ES-I3 (cell line): ENCODE data around the gene TIMM10.
"Not testable (repeated sequence)": the region's sequence is repeated elsewhere in the genome, so short reads cannot be mapped to it uniquely, and the experiment has no call there.

Experiments
- H3K36me3 ChIP-seq: 2 replicates; pipeline ENCODE4 v1.6.1; 2013; ENCODE audit warnings: mild to moderate bottlenecking, low read length, control low read depth, moderate library complexity; ENCODE audit not compliant: insufficient read depth
- H3K4me1 ChIP-seq: 2 replicates; pipeline ENCODE4 v1.6.1; 2013; ENCODE audit warnings: mild to moderate bottlenecking, control low read depth, low read length; ENCODE audit not compliant: insufficient read depth
- H3K9ac ChIP-seq: 2 replicates; pipeline ENCODE4 v1.6.1; 2013; ENCODE audit warnings: low read depth, mild to moderate bottlenecking, low read length, moderate library complexity
- H3K9me3 ChIP-seq: 2 replicates; pipeline ENCODE4 v1.6.1; 2013; ENCODE audit warnings: mild to moderate bottlenecking, low read length, moderate library complexity; ENCODE audit not compliant: control insufficient read depth, insufficient read depth

TIMM10 gene

GRCh38 chr11:57549983-57550382 is 19.4 kb upstream of the TIMM10 start:
- H3K36me3 ChIP-seq: no peaks in the 10 kb centered on the region; the same call in 1 of the 2 replicates
- no peaks in the 10 kb centered on the region for H3K9me3 ChIP-seq
- peaks cover 7% of the 10 kb centered on the region; the same call in 1 of the 2 replicates for H3K4me1 ChIP-seq
- H3K9ac ChIP-seq: no peak overlapping the region

- Histone ChIP-seq H3K4me1 (peaks cover 17% of the 10 kb centered on the region), H3K9ac (no peak overlapping the region), H3K36me3 (no peaks in the 10 kb centered on the region; the same call in 1 of the 2 replicates), H3K9me3 (no peaks in the 10 kb centered on the region)
Measured at GRCh38 chr11:57547854-57548377, 17.4 kb upstream of the TIMM10 start.

GRCh38 chr11:57546869-57547475 is 16.4 kb upstream of the TIMM10 start:
- Histone ChIP-seq H3K36me3 (no peaks in the 10 kb centered on the region), H3K9me3 (no peaks in the 10 kb centered on the region), H3K9ac (no peak overlapping the region), H3K4me1 (peaks cover 20% of the 10 kb centered on the region)

DNA sequence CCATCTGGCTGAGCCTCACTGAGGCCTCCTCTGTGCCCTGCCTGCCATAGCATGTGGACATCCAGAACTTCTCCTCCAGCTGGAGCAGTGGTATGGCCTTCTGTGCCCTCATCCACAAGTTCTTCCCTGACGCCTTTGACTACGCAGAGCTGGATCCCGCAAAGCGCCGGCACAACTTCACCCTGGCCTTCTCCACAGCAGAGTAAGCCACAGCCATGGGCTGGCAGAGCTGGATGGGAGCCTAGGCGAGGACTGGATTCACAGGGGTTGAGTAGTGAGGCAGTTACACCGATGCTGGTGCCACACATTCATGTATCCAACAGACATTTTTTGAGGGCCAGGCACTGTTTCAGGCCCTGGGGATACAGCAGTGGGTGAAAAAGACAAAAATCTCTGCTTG is 15.9 kb upstream of the TIMM10 start:
- H3K9me3 ChIP-seq: no peaks in the 10 kb centered on the region
- H3K4me1 ChIP-seq: peaks cover 20% of the 10 kb centered on the region
- no peak overlapping the region for H3K9ac ChIP-seq
- no peaks in the 10 kb centered on the region for H3K36me3 ChIP-seq

GRCh38 chr11:57545883-57546282 is 15.3 kb upstream of the TIMM10 start:
- Histone ChIP-seq H3K9ac (no peak overlapping the region), H3K9me3 (no peaks in the 10 kb centered on the region), H3K4me1 (peaks cover 20% of the 10 kb centered on the region), H3K36me3 (no peaks in the 10 kb centered on the region)

DNA sequence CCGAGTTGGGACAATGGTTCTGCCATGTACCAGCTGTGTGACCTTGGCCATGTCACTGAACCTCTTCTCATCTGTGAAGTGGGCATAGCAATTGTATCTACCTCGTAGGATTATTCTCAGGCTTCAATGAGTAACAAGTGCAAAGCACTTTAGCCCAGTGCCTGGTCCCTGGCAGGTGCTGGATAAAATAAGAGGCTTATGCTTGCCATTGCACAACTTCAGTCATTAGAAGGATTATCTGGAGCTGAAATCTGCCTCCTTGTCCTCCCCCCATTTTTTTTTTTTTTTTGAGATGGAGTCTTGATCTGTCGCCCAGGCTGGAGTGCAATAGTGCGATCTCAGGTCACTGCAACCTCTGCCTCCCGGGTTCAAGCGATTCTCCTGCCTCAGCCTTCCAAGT is 14.0 kb upstream of the TIMM10 start:
- Histone ChIP-seq H3K9me3 (no peaks in the 10 kb centered on the region), H3K4me1 (peaks cover 20% of the 10 kb centered on the region), H3K9ac (no peak overlapping the region), H3K36me3 (no peaks in the 10 kb centered on the region)

DNA sequence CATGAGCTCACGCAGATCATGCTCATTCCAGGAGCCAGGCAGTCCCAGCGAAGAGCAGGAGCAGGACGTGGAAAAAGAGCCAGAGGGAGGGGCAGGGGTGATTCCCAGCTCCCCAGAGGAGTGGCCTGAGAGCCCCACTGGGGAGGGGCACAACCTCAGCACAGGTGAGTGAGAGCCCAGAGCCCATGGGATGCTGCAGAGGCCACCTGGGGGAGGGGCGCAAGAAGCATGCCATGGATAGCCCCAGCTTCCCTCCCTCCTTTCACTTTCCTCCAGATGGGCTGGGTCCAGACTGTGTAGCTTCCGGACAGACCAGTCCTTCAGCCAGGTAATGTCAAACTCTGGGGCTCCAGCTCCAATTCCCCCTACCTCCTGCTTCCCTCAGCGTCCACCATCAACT is 13.0 kb upstream of the TIMM10 start:
- Histone ChIP-seq H3K9me3 (no peaks in the 10 kb centered on the region), H3K4me1 (peaks cover 20% of the 10 kb centered on the region), H3K9ac (no peak overlapping the region), H3K36me3 (no peaks in the 10 kb centered on the region)

- H3K4me1 ChIP-seq: peaks cover 19% of the 10 kb centered on the region
- no peaks in the 10 kb centered on the region for H3K36me3 ChIP-seq
- H3K9me3 ChIP-seq: no peaks in the 10 kb centered on the region
- no peak overlapping the region for H3K9ac ChIP-seq
Measured at GRCh38 chr11:57542582-57542981, 12.0 kb upstream of the TIMM10 start.

DNA sequence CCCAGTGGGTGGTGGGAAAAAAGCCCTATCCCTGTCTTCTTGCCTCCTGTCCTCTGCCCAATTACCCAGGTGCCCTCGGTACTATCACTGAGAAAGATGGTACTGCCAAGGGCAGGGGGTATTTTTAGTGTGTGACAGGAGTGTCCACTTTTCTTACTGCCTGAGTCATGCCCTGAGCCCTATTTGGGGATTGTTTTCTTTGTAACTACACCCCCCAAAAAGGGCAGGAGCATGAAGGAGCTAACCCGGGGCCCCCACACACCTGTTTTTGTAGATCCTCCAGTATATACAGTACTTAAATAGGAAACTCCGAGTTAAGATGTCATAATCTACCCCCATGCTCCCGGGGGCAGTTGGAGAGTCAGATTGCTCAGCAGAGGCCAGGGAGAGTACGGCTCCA is 10.6 kb upstream of the TIMM10 start:
- H3K9ac ChIP-seq: no peak overlapping the region
- H3K4me1 ChIP-seq: peaks cover 20% of the 10 kb centered on the region
- H3K36me3 ChIP-seq: no peaks in the 10 kb centered on the region
- no peaks in the 10 kb centered on the region for H3K9me3 ChIP-seq

DNA sequence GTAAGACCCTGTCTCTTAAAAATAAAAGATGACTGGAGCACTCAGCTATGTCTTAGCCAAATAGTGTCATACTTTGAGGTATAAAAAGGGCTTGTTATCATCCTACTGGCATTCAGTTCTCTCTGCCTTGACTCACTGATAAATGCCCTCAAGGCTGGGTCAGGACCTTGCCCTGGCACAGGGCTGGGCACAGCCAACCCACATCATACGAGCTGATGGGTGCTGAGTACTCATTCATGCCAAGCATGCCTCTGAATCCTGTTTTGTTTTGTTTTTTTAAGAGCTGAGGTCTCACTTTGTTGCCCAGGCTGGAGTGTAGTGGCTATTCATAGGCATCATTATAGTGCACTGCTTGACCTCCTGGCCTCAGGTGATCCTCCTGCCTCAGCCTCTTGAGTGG is 8.8 kb upstream of the TIMM10 start:
- no peaks in the 10 kb centered on the region for H3K9me3 ChIP-seq
- no peaks in the 10 kb centered on the region for H3K36me3 ChIP-seq
- H3K4me1 ChIP-seq: peaks cover 20% of the 10 kb centered on the region
- no peak overlapping the region for H3K9ac ChIP-seq

GRCh38 chr11:57536947-57537619 is 6.5 kb upstream of the TIMM10 start, which contains the start of gene SMTNL1:
SMTNL1 (plus strand) TSS chr11:57537595; CDS start chr11:57542643, 5,048 bp downstream.
- Histone ChIP-seq H3K4me1 (peaks cover 7% of the 10 kb centered on the region; the same call in 1 of the 2 replicates), H3K9me3 (no peaks in the 10 kb centered on the region), H3K36me3 (no peaks in the 10 kb centered on the region), H3K9ac (no peak within 1 kb of the TSS)

GRCh38 chr11:57534449-57534848 is 3.9 kb upstream of the TIMM10 start:
- H3K9ac ChIP-seq, H3K9me3 ChIP-seq, H3K4me1 ChIP-seq, H3K36me3 ChIP-seq: not testable (repeated sequence)

DNA sequence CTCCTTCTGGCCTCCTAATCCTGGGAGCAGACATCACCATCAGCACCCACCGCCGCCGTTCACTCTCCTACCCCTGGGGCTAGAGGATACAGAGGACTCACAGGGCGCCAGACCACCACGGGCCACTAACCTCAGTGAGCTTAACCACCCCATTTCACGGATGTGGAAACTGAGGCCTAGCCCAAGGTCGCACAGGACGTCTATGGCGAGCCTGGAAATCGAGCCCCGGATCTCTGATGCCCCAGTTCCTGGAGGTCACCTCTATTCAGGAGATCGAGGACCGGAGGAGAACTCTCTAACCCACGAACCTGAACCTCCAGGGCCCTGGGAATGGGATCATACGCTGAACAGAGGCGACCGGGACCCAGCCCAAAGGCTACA is 349 bp downstream of the TIMM10 start:
- H3K9me3 ChIP-seq: no peaks in the 10 kb centered on the region
- peaks cover 6% of the 10 kb centered on the region for H3K4me1 ChIP-seq
- H3K9ac ChIP-seq: peak overlapping the region; percentile 86
- peaks cover 7% of the 10 kb centered on the region; the same call in 1 of the 2 replicates for H3K36me3 ChIP-seq

GRCh38 chr11:57529012-57529411 is 1.5 kb downstream of the TIMM10 start:
- Histone ChIP-seq H3K4me1 (peaks cover 6% of the 10 kb centered on the region), H3K9ac (no peak overlapping the region), H3K36me3 (peaks cover 11% of the 10 kb centered on the region), H3K9me3 (peaks cover 4% of the 10 kb centered on the region; the same call in 1 of the 2 replicates)

DNA sequence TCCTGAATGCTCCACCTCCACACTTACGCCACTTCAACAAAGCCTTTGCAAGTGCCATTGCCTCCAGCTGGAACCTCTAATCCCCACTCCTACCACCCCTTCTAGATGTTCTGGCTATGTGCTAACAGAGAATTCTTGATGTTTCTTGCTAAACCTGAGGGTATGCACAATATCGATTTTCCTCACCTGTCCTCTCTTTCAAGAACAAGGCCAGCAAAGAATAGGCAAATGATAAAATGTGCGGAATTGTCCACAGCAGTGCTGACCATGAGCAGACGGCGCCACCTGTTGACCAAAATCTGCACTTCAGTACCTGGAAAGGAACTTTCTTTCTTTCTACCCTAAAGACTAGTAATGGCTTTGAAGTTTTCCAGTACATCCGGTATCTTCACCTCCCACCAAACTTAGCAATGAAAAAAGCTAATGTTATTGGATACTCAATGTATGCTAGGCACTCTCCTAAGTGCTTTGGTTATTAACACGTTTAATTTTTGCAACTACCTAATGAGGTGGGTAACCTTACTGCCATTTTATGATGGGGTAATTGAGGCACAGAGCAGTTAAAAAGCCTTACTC is 3.4 kb downstream of the TIMM10 start:
- peaks cover 10% of the 10 kb centered on the region for H3K4me1 ChIP-seq
- peaks cover 4% of the 10 kb centered on the region; the same call in 1 of the 2 replicates for H3K9me3 ChIP-seq
- peaks cover 11% of the 10 kb centered on the region for H3K36me3 ChIP-seq
- H3K9ac ChIP-seq: peak overlapping the region; percentile 10; the same call in 1 of the 2 replicates
